Muscle layer of duodenum (tissue), 2 donors: ENCODE measurements around the gene EPHA5.

ENCODE experiments used
- H3K27ac ChIP-seq: one replicate; pipeline ENCODE4 v1.7.0; 2013; ENCODE audit warnings: mild to moderate bottlenecking, low read length
- H3K27me3 ChIP-seq: one replicate; pipeline ENCODE4 v1.7.0; 2013; ENCODE audit warnings: low read depth, mild to moderate bottlenecking, control low read depth, low read length
- H3K36me3 ChIP-seq, 2 donors: one replicate each; pipeline ENCODE4 v1.7.0; 2013; ENCODE audit warnings: low read length in 2 of 2, control low read depth in 1 of 2, mild to moderate bottlenecking in 1 of 2; ENCODE audit not compliant: insufficient read depth in 2 of 2, control insufficient read depth in 1 of 2
- H3K4me1 ChIP-seq, 2 donors: one replicate each; pipeline ENCODE4 v1.7.0; 2013; ENCODE audit warnings: low read length in 2 of 2, mild to moderate bottlenecking in 2 of 2, control low read depth in 1 of 2, moderate library complexity in 1 of 2; ENCODE audit not compliant: insufficient read depth in 2 of 2, control insufficient read depth in 1 of 2
- H3K4me3 ChIP-seq, 2 donors: one replicate each; pipeline ENCODE4 v1.7.0; 2013; ENCODE audit warnings: low read length in 2 of 2, low read depth in 1 of 2, mild to moderate bottlenecking in 1 of 2
- H3K9me3 ChIP-seq, 2 donors: one replicate each; pipeline ENCODE4 v1.7.0; 2013; ENCODE audit warnings: low read length in 2 of 2, control low read depth in 1 of 2, mild to moderate bottlenecking in 1 of 2; ENCODE audit not compliant: control insufficient read depth in 1 of 2
- donor health status: healthy.

Gene EPHA5

DNA sequence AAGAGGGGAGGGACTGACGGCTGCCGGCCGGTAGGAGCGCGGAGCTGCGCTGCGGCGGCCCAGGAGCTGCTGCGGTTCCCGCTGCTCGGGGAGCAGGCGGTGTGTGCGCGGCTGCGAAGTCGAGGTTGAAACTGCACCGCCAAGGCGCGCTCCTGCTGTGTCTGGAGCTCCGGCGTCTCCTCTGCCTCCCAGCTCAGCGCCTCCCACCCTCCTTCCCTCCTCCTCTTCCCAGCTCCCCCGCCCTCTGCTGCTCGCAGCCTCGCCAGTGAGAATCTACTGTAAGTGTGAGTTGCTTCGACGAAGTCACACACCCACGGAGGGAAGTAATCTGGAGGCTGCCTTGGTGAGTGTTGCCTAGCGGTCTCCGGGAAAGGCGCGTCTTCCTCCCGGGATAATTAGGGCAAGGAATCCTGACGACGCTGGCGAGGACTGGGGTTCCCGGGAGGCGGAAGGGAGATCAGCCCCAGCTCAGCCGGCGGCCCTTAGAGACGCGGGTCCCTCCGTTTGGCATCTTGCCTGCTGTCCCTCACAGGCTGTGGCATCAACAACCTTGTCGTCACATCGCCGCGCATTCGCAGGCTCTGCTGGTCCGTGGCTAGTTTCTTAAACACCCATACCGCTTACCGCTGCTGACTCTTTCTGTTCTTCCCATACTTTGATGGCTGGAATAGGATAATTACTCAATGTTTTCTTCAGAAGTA, at the start of gene EPHA5:
EPHA5 (minus strand) TSS at position 159 of the 701 bp plus-strand sequence. CDS start 747 bp downstream, outside the sequence.
- no peaks in the 10 kb centered on the region for H3K36me3 ChIP-seq
- peak within 1 kb of the TSS; percentile 57 to 74 for H3K4me3 ChIP-seq
- H3K9me3 ChIP-seq: no peaks in the 10 kb centered on the region
- no peak within 1 kb of the TSS for H3K27ac ChIP-seq
- H3K27me3 ChIP-seq: peaks cover 20% of the 10 kb centered on the region
- peaks cover 0 to 26% of the 10 kb centered on the region in 2 donors for H3K4me1 ChIP-seq

DNA sequence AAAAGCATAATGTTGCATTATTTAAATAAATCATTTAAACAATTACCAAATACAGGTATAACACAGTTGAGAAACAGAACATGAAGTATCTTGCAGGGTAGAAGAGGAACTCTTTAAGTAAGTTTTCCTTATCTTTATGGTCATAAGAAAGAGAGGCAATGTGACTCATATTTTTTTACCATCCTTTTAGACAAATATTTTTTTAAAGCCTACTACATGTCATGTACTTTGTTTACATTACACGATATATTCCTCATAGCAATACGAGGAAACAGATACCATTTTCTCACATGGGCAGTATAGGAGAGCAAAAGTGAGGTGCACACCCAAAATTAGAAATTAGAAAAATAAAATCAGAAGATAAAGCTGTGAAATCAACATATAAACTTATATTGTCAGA, 49.3 kb upstream of the EPHA5 start:
- Histone ChIP-seq H3K27ac (no peak overlapping the region), H3K36me3 (no peaks in the 10 kb centered on the region), H3K4me1 (no peaks in the 10 kb centered on the region), H3K4me3 (no peak overlapping the region), H3K27me3 (no peaks in the 10 kb centered on the region), H3K9me3 (no peaks in the 10 kb centered on the region)

DNA sequence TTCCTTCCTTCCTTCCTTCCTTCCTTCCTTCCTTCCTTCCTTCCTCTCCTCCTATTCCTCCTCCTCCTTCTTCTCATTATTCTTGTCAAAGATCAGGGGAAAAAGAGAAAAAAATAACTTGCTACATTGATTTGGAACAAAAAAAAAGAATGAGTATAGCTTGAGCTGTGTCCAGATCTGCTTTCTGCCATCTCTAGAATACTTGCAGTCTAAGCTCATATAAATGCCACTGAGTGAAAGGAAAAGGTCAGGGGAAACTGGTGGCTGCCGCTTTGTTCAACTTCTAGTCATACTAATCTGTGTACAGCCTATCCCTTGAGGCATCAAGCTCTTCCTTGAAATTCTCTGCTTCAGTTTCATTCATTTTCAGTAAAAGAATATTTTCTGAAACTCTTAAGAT, 28.3 kb upstream of the EPHA5 start:
- H3K27ac ChIP-seq: no peak overlapping the region

DNA sequence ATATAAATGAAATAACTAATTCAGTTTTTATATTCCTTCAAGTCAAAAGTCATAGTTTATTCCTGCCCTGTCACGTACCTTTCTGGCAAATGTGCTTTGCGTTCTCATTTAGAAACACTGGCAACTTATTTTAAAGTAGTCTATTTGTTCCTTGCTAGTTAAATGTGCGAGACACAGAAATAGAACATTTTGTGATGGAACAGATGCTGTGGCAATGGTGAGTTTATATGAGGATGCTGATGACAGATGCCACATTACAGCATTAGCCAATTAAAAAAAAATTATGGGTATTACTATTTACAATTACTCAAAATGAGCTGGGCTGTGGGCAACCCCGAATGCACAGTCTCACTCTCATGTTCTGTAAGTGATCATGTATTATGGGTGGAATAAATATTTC, 26.1 kb upstream of the EPHA5 start:
- Histone ChIP-seq H3K4me1 (no peaks in the 10 kb centered on the region), H3K9me3 (no peaks in the 10 kb centered on the region), H3K36me3 (no peaks in the 10 kb centered on the region), H3K27ac (no peak overlapping the region), H3K27me3 (no peaks in the 10 kb centered on the region), H3K4me3 (no peak overlapping the region)

More for the DNA sequence above, 28.3 kb upstream of the EPHA5 start:
- H3K4me1 ChIP-seq: no peaks in the 10 kb centered on the region
- H3K27me3 ChIP-seq: no peaks in the 10 kb centered on the region
- H3K36me3 ChIP-seq: no peaks in the 10 kb centered on the region
- no peak overlapping the region for H3K4me3 ChIP-seq
- no peaks in the 10 kb centered on the region for H3K9me3 ChIP-seq

DNA sequence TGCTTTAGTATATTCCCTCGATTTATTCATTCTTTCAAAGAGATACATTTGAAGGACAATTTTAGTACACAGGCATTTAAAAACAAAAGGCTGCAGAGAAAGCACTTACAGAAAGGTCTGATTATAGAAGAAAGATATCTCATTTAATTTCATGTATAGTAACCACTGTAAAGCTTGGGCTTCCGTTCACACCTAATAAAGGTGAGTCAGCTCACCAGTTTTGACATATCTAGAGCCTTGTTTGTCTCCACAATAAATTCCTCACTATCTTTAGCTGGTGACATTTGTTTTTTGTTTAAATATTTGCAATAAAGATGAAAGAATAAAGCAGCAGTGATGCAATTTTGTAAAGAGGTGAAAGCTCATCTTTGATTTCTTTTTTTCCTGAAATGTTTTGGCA, 1.1 kb upstream of the EPHA5 start:
- no peaks in the 10 kb centered on the region for H3K9me3 ChIP-seq
- no peak overlapping the region for H3K27ac ChIP-seq
- H3K4me1 ChIP-seq: peaks cover 0 to 26% of the 10 kb centered on the region in 2 donors
- no peak overlapping the region for H3K4me3 ChIP-seq
- H3K36me3 ChIP-seq: no peaks in the 10 kb centered on the region
- peaks cover 20% of the 10 kb centered on the region for H3K27me3 ChIP-seq

DNA sequence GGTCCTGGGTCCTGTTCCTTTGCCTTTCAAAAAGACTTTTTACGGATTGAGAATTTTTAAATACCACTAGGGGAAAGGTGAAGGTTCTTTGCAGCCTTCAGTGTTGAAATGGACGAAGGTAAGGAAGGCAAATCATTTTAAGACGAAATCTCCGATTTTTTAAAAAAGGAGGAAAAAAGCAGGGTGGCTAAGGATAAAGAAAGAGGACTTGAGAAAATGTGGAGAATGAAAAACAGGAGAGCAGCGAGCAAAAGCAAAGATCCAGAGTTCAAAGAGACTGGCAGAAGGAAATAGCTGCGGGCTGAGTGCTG, 314 bp downstream of the EPHA5 start:
- Histone ChIP-seq H3K4me1 (peaks cover 0 to 26% of the 10 kb centered on the region in 2 donors), H3K27me3 (peaks cover 20% of the 10 kb centered on the region), H3K27ac (no peak overlapping the region), H3K9me3 (no peaks in the 10 kb centered on the region), H3K36me3 (no peaks in the 10 kb centered on the region), H3K4me3 (peak overlapping the region; percentile 57 to 74)

DNA sequence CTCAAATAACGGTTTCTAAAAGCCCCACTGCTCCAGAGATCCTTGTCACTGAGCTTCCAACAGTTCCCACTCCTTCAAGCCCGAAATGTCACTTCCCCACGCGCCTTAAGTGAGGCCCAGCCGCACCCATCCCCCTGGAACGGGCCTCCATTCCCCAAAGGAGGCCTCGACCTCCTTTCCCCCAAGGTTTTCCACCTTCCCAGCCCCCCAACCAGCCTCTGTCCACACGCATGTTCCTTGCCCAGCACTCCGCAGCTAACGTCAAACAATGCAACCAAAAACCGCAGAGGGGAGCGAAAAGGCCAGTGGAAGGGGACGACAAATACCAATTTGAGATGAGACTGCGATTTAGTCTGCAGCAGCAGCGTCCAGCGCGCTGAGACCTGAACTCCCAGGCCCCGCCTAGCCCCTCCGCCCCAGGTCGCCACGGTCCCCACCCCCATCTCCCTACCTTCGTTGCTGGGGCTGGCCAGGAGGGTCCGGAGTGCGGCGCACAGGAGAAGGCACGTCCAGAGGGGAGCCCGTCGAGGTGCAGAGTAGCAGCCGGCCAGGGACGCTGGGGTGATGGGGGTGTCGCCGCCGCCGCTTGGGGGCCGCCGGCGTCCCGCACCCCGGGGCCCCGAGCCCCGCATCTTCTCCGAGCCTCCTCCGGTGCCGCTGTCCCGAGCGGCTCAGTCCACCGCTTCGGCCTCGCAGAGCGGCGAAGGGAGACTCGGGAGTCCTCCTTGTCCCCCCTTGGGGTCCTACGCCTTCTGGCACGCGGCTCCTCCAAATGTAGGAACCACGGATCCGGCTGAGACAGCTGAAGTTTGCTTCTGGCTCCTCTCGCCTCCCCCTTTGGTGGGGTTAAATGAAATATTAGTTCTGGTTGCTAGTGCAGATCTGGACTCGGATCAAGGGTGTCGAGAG, 924 bp downstream of the EPHA5 start:
- no peaks in the 10 kb centered on the region for H3K9me3 ChIP-seq
- peaks cover 0 to 26% of the 10 kb centered on the region in 2 donors for H3K4me1 ChIP-seq
- H3K4me3 ChIP-seq: peak overlapping the region; percentile 57 to 74
- no peaks in the 10 kb centered on the region for H3K36me3 ChIP-seq
- peaks cover 20% of the 10 kb centered on the region for H3K27me3 ChIP-seq
- no peak overlapping the region for H3K27ac ChIP-seq

DNA sequence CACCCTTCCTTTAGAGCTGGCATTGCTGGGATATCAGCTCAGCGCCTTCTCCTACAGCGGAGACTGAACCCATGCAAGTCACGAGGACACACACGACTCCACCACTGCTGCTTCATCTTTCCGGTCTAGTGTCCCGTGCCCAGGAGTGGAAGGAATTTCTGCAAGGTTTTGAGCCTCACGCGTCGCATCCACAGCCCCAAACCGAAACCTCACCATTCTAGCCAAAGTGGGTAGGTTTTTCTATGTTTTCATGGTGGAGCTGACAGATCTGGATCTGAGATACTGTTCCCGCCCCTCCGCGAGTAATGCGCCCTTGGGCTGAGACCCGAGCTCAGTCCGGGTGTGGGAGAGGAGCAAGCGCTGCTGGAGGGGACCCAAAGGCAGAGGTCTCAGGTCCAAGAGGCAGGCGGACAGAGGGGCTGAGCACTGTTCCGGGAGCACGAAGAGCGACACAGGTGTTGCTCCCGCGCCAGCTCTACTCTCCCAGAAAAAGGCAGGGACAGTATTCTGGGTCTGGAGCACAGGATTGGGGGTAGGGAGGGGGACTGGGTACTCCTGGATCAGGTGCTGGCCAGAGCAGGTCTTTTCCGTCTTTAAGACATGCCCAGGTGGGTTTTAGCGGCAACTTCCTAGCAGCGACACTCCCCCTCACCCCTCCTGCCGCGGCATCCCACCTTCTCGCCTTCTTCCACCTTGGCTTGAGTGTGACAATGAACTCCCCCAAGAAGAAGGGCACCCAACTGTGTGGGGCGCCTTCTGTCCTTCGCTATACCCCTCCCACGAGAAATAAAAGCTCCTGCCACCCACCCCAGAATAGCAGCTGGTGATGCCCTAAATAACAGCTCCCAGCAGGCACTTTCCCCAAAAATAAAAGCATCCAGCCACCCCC, 1.8 kb downstream of the EPHA5 start:
- Histone ChIP-seq H3K27ac (no peak overlapping the region), H3K9me3 (no peaks in the 10 kb centered on the region), H3K36me3 (no peaks in the 10 kb centered on the region), H3K4me1 (peaks cover 0 to 26% of the 10 kb centered on the region in 2 donors), H3K27me3 (peaks cover 20% of the 10 kb centered on the region), H3K4me3 (peak overlapping the region; percentile 57 to 74)

DNA sequence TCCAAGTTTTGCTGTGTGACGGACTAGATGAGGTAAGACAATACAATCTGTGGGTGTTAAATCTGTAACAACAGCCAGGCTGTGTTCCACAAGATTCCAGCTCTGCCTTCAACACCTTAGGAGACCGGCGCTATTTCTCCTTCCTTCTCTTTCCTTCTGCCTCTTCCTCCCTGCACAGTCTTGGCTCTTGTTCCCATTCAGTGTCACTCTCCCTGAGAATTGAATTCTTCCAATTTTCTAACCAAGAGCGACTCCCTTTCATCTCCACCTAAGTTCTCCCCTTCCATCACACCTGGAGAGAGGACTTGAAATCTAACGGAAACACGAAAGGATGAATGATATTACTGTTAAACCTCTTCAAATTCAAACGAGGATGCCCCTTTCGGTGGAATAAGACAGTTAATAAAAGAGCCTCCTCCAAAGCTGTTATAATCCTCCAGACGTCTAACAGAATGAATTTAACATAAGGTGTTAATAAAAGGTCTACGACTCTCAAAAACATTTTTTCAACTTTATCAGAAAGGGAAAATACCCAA, 2.7 kb downstream of the EPHA5 start:
- Histone ChIP-seq H3K4me1 (peaks cover 0 to 26% of the 10 kb centered on the region in 2 donors), H3K36me3 (no peaks in the 10 kb centered on the region), H3K4me3 (peak overlapping the region; percentile 57 to 74), H3K27me3 (peaks cover 20% of the 10 kb centered on the region), H3K27ac (no peak overlapping the region), H3K9me3 (no peaks in the 10 kb centered on the region)

DNA sequence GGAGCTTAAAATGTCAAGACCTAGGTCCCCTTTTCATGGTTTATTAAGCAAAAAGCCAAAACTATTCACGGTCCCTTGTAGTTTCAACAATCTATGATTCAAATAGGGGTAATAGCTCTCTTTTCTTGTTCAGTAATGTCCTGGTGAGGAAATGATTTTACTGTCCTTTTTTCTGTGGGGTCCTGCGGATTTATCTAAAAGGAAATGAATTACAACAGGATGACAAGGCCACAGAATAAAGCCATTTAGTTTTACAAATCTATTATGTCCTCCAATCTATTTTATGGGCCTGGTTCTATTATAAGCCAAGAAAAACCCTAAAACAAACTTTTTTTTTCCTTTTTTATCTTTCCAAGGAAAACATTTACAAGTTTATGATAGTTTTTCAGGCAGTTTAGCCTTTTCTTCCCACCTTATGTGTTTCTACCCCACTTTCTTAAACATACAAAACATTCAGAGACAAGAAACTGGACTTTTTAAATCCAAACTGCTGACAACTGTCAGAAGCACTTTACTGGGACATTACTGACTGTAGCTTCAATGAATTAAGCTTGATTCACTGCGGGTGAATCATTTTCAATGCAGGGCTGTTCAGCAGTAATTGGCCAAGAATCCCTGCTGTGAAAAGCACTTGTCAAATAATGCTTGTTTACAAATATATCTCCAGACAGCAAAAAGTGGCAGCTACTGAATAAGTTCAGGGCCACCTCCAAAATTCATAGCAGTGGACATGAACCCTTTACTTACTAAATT, 4.3 kb downstream of the EPHA5 start:
- Histone ChIP-seq H3K4me3 (no peak overlapping the region), H3K27me3 (peaks cover 20% of the 10 kb centered on the region), H3K36me3 (no peaks in the 10 kb centered on the region), H3K27ac (no peak overlapping the region), H3K9me3 (no peaks in the 10 kb centered on the region), H3K4me1 (peaks cover 0 to 26% of the 10 kb centered on the region in 2 donors)
